HepG2 (cell line): ENCODE results near the gene OR2L8. TPM values are rescaled to one million over a fixed set of nuclear protein-coding genes. Genes with fewer than 3 reads are reported as not detected.

Experiments used
- ATAC-seq: fragments of 200-7000 bp; cut with Tn5 transposase; 3 replicates; pipeline ENCODE4 v1.9.1; 2020; ENCODE audit warnings: mild to moderate bottlenecking, moderate library complexity
- BruUV-seq: library from RNA; stranded (reverse); fragments of 400-500 nt; replicated peaks from 2 replicates; lab custom pipeline; 2021; lab: Mats Ljungman, UMichigan
- CTCF ChIA-PET: fragments of 300-600 bp; formaldehyde crosslinking; extraction: SDS; loops from one replicate; lab custom pipeline; 2021; ENCODE audit warnings: low total read pairs, inconsistent platforms, low intra/inter-chr PET ratio; lab: Yijun Ruan, JAX
- POLR2A ChIA-PET: fragments of 350-600 bp; sonication (Branson Sonifier 250); formaldehyde crosslinking; loops from one replicate; lab custom pipeline; 2020; ENCODE audit warnings: antibody characterized with exemption, inconsistent platforms; lab: Yijun Ruan, JAX
- DNase-seq: peaks from one replicate; pipeline ENCODE4 v3.0.0-alpha.2; 2015; ENCODE audit warnings: low spot score
- FAIRE-seq: peaks from 3 replicates; lab custom pipeline; 2011; peaks lifted over from hg19 to GRCh38; lab: Jason Lieb, UNC
- H2AFZ ChIP-seq: one replicate; pipeline ENCODE4 v1.6.1; 2011; ENCODE audit warnings: low read length, inconsistent platforms
- H3K27ac ChIP-seq: fragments of 300-600 bp; 3 replicates; pipeline ENCODE4 v1.8.0; 2011; ENCODE audit warnings: mixed run types, mild to moderate bottlenecking, mixed read lengths, low read length, inconsistent platforms; ENCODE audit not compliant: insufficient read depth; ENCODE audit errors: extremely low read length
- H3K27me3 ChIP-seq, 2 experiments: fragments of 200-600 bp in 1 of 2; 2 replicates in 1 of 2; 3 replicates in 1 of 2; pipeline versions ENCODE4 v1.6.0 to v1.8.0; 2011; ENCODE audit warnings: low read length in 2 of 2, mild to moderate bottlenecking in 2 of 2, moderate library complexity in 2 of 2, inconsistent platforms in 1 of 2; ENCODE audit not compliant: insufficient read depth in 2 of 2, control insufficient read depth in 1 of 2
- H3K36me3 ChIP-seq, 2 experiments: fragments of 200-600 bp in 1 of 2; replicated peaks in 1 of 2; 2 replicates in 1 of 2; 3 replicates in 1 of 2; pipeline versions ENCODE4 v1.5.1 to v1.8.0; 2011; ENCODE audit warnings: low read length in 2 of 2, inconsistent platforms in 1 of 2; ENCODE audit not compliant: insufficient read depth in 2 of 2, control insufficient read depth in 1 of 2
- H3K4me1 ChIP-seq: 2 replicates; pipeline ENCODE4 v1.5.1; 2012; ENCODE audit warnings: low read length, inconsistent platforms; ENCODE audit not compliant: insufficient read depth
- H3K4me2 ChIP-seq: 2 replicates; pipeline ENCODE4 v1.6.0; 2011; ENCODE audit warnings: low read depth, low read length, inconsistent platforms
- H3K4me3 ChIP-seq, 3 experiments: fragments of 200-600 bp in 1 of 3; sonication (generic), shearing (Covaris generic) in 1 of 3; replicated peaks in 1 of 3; 2 replicates each; pipeline ENCODE4 v1.5.1; 2011 to 2016; ENCODE audit warnings: low read length in 3 of 3, inconsistent platforms in 2 of 3, low read depth in 2 of 3, mild to moderate bottlenecking in 2 of 3, control low read depth in 1 of 3, mixed read lengths in 1 of 3; ENCODE audit not compliant: insufficient read depth in 1 of 3
- H3K79me2 ChIP-seq: one replicate; pipeline ENCODE4 v1.6.1; 2011; ENCODE audit warnings: low read length, inconsistent platforms; ENCODE audit not compliant: insufficient read depth
- H3K9ac ChIP-seq: 2 replicates; pipeline ENCODE4 v1.6.0; 2011; ENCODE audit warnings: mild to moderate bottlenecking, low read depth, low read length, inconsistent platforms; ENCODE audit not compliant: insufficient read depth
- H3K9me3 ChIP-seq: 2 replicates; pipeline ENCODE4 v1.5.1; 2012; ENCODE audit warnings: mild to moderate bottlenecking, low read length
- H4K20me1 ChIP-seq: 2 replicates; pipeline ENCODE4 v1.6.0; 2011; ENCODE audit warnings: inconsistent platforms, mild to moderate bottlenecking, low read length, moderate library complexity; ENCODE audit not compliant: insufficient read depth
- ATF3 ChIP-seq: sonication (generic); formaldehyde crosslinking; IDR thresholded peaks from 2 replicates; pipeline ENCODE4 v1.4.0; 2020; ENCODE audit warnings: missing genetic modification reagents
- DDIT3 ChIP-seq: sonication (generic); formaldehyde crosslinking; IDR thresholded peaks from 2 replicates; pipeline ENCODE4 v1.4.0; 2020; ENCODE audit warnings: mild to moderate bottlenecking, missing genetic modification reagents
- HHEX ChIP-seq: IDR thresholded peaks from 2 replicates; pipeline ENCODE4 v1.6.1; 2016; ENCODE audit warnings: control low read depth
- KMT2B ChIP-seq: IDR thresholded peaks from 2 replicates; pipeline ENCODE4 v1.6.1; 2016; ENCODE audit warnings: missing genetic modification reagents, missing compliant biosample characterization
- PHF5A ChIP-seq: IDR thresholded peaks from one replicate; pipeline ENCODE4 v1.6.1; 2018; ENCODE audit warnings: low read depth, missing genetic modification reagents; ENCODE audit not compliant: unreplicated experiment
- SNAPC2 ChIP-seq: sonication (generic); formaldehyde crosslinking; IDR thresholded peaks from 2 replicates; pipeline ENCODE4 v1.8.1; 2022; ENCODE audit warnings: mild to moderate bottlenecking, missing genetic modification reagents
- THRA ChIP-seq: sonication (generic); formaldehyde crosslinking; IDR thresholded peaks from 2 replicates; pipeline ENCODE4 v1.4.0; 2020; ENCODE audit warnings: missing genetic modification reagents, borderline replicate concordance
- YY1 ChIP-seq: IDR thresholded peaks from 2 replicates; pipeline ENCODE4 v1.6.1; 2011; ENCODE audit warnings: low read length, low read depth, moderate library complexity, mild to moderate bottlenecking; ENCODE audit not compliant: insufficient read depth, insufficient replicate concordance
- ZNF274 ChIP-seq: sonication (generic); formaldehyde crosslinking; IDR thresholded peaks from 2 replicates; pipeline ENCODE4 v1.5.1; 2020; ENCODE audit warnings: mild to moderate bottlenecking, missing genetic modification reagents
- ZNF362 ChIP-seq: sonication (generic); formaldehyde crosslinking; IDR thresholded peaks from 2 replicates; pipeline ENCODE4 v1.4.0; 2020; ENCODE audit warnings: missing genetic modification reagents, mild to moderate bottlenecking, borderline replicate concordance
- ZNF777 ChIP-seq: sonication (generic); formaldehyde crosslinking; IDR thresholded peaks from 2 replicates; pipeline ENCODE4 v1.4.0; 2020; ENCODE audit warnings: missing genetic modification reagents
- WGBS: methylation state at CpG from one replicate; pipeline ENCODE4 v1.1.6; 2017; ENCODE audit warnings: low lambda C conversion rate; 5-methylcytosine and 5-hydroxymethylcytosine counted together
- in situ Hi-C: cut with HindIII; loops from 2 replicates; pipeline ENCODE4 v1.10.0; 2017; ENCODE audit warnings: low pct_unique_long_range_greater_than_20kb; ENCODE audit not compliant: extremely low pct_ligation_motif_present
- intact Hi-C: fragments of 100-400 bp; cut with micrococcal nuclease; formaldehyde crosslinking; loops from one replicate; pipeline ENCODE4 v1.10.0; 2022; ENCODE audit not compliant: unreplicated experiment
- polyA plus RNA-seq, 8 experiments: library from polyadenylated mRNA; depleted of rRNA in 3 of 8; stranded (reverse) in 7 of 8; unstranded in 1 of 8; fragments of >200 nt; fragmentation: Illumina TruSeq in 4 of 8; extraction: Trizol in 4 of 8; gene quantifications; 2 replicates each; pipeline versions ENCODE4 v1.2.1 to v1.2.3, GENCODE V29; 2011 to 2016; ENCODE audit warnings: low read depth in 4 of 8, missing spikeins in 1 of 8, mixed read lengths in 1 of 8; ENCODE audit not compliant: insufficient read depth in 1 of 8
- total RNA-seq, 5 experiments: library from RNA; depleted of rRNA; stranded (reverse); fragments of >200 nt; fragmentation: Illumina TruSeq; extraction: Trizol; gene quantifications; 2 replicates each; pipeline ENCODE4 v1.2.3, GENCODE V29; 2016; ENCODE audit warnings: low read depth in 1 of 5

Gene OR2L8
- total and polyA plus RNA-seq, 2 of the 13 experiments (the other 11 are each of a cell fraction or from before 2014, with no cell fraction given), result not detected

GRCh38 chr1:247948558-247948957 lies at the start of gene OR2L8 (continued):
- TF ChIP-seq DDIT3 (CRISPR knock-in tag), result no peak
- no peak for TF ChIP-seq SNAPC2 (CRISPR knock-in tag)
- no peak for TF ChIP-seq THRA (CRISPR knock-in tag)
- TF ChIP-seq, all 625 proteins: peak for 0

GRCh38 chr1:247904122-247904521 lies 44.5 kb upstream of the OR2L8 start:
- FAIRE-seq (no peak), ATAC-seq (no peak), DNase-seq (no peak)
- under 1% methylated on average over 6 of the region's 6 CpGs for WGBS
- Histone ChIP-seq H3K4me2 (no peak overlapping the region), H3K9ac (no peak overlapping the region), H3K4me3 (no peak overlapping the region), H3K9me3 (peaks cover 16% of the 10 kb centered on the region; the same call in 1 of the 2 replicates), H3K4me1 (no peaks in the 10 kb centered on the region), H4K20me1 (no peaks in the 10 kb centered on the region), H3K79me2 (no peaks in the 10 kb centered on the region), H3K36me3 (no peaks in the 10 kb centered on the region), H2AFZ (no peak overlapping the region), H3K27ac (no peak overlapping the region), H3K27me3 (no peaks in the 10 kb centered on the region; a peak in 1 of 5 replicates)
- CTCF ChIA-PET, result no interaction called here
- in situ Hi-C loops (no loop called here), intact Hi-C loops (no loop called here)
- POLR2A ChIA-PET, result no interaction called here
- BruUV-seq, result no TSS peak
- TF ChIP-seq YY1, result no peak
- no peak for TF ChIP-seq HHEX (CRISPR knock-in tag)
- no peak for TF ChIP-seq ZNF777 (CRISPR knock-in tag)
- TF ChIP-seq ZNF362 (CRISPR knock-in tag), result no peak
- TF ChIP-seq ATF3 (CRISPR knock-in tag), result no peak
- no peak for TF ChIP-seq KMT2B
- no peak for TF ChIP-seq PHF5A (CRISPR knock-in tag)
- TF ChIP-seq ZNF274 (CRISPR knock-in tag), result no peak
